GM18951 (cell line): ENCODE data around the gene ZIC5.

Experiments
- POLR2A ChIP-seq: IDR thresholded peaks from 4 replicates; pipeline ENCODE4 v1.6.1; 2011; ENCODE audit warnings: mild to moderate bottlenecking; ENCODE audit not compliant: insufficient read length, insufficient read depth; ENCODE audit errors: extremely low read depth
- in situ Hi-C: fragments of 300-500 bp; cut with MboI; formaldehyde crosslinking; loops from one replicate; pipeline ENCODE4 v1.12.0; 2022; ENCODE audit warnings: low sequenced_read_pairs, mixed read lengths, inconsistent platforms; ENCODE audit not compliant: unreplicated experiment

ZIC5 gene

DNA sequence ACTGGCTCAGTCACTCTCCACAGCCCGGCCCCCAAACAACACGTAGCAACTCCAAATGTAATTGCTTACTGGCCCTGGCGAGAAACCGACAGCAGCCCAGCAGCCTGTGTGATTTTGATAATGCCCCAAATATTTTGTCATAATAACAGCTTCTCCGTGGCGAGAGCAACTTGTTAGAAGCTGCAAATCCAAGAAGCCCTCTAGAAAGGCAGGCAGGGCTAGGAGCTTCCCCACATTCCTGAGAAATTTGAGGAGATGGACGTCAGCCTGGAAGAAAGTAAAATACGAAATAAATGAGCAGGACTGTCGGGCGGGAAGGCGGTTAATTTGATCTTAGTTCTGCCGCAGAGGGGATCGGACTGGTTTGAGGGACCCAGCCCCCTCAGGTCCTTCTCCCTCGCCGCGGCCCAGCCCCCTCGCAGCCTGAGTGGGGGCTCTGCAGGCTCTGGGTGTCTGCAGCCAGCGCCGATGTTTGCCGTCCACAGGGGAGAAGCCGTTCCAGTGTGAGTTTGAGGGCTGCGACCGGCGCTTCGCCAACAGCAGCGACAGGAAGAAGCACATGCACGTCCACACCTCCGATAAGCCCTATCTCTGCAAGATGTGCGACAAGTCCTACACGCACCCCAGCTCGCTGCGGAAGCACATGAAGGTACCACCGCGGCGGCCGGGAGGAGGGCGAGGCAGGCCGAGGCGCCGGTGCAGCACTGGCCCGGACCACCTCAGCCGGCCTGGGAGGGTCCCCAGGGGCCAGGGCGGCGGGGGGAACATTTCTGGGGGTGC is 13.1 kb upstream of the ZIC5 start:
- no peak for TF ChIP-seq POLR2A
- in situ Hi-C loops, result no loop called here

DNA sequence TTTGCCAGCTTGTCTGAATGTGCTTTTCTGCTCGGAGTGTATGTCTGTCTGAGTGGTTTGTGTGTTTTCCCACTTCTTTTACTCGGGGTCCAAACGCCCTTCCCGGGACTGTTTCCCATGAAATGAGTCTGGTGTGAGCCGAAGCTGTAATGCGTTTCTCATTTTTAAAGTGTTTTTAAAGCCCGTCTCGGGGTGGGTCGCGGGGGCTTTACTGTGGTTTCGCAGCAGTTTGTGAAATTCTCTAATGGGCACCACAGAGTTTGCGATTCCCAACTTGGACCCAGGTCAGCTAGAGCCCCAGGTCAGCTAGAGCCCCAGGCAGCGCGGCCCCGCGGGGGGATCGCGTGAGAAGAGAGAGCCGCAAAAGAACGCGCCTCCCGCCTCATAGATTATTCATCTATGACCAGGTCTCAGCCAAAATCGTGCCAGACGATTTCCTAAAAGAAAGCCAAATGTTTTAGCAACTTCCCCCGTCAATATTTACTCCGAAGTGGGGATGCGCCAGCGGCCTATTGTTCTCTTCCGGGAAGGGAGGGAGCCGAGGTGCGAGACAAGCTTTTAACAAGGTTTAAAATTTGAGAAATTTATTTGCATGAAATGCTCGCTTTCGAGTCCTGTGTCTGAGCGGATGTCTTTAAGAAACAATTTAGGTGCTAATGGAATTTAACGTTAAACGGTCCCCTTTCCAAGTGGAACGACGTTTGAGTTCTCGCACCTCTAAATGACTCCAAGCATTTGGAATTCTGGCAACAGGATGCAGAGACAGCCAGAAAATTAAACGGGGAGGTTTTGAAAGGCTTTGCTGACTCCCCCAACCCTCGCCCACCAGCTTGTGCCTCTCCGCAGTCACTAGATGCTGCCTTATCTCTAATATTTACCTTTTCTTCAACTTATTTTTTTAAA is 12.2 kb upstream of the ZIC5 start:
- no peak for TF ChIP-seq POLR2A

DNA sequence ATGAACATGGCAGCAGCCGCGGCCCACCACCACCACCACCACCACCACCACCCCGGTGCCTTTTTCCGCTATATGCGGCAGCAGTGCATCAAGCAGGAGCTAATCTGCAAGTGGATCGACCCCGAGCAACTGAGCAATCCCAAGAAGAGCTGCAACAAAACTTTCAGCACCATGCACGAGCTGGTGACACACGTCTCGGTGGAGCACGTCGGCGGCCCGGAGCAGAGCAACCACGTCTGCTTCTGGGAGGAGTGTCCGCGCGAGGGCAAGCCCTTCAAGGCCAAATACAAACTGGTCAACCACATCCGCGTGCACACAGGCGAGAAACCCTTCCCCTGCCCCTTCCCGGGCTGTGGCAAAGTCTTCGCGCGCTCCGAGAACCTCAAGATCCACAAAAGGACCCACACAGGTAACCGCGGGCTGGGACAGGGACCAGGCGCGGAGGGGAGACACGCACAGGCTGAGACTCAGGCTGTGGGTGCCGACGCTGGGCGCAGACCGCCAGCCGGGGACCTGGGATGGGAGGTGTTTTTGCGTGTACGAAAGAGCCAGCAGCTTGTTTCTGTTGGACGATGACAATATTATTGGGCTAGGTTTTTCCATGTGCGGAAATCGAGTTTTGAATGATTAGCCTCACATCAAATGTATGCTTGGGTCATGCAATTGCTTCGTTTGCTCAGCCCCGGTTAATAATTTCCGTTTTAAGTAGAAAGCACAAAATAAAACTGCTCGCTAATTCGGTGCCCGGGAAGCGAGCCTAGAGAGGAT is 11.3 kb upstream of the ZIC5 start:
- no peak for TF ChIP-seq POLR2A
- in situ Hi-C loops, result no loop called here

More for the DNA sequence above, 12.2 kb upstream of the ZIC5 start:
- in situ Hi-C loops, result no loop called here

DNA sequence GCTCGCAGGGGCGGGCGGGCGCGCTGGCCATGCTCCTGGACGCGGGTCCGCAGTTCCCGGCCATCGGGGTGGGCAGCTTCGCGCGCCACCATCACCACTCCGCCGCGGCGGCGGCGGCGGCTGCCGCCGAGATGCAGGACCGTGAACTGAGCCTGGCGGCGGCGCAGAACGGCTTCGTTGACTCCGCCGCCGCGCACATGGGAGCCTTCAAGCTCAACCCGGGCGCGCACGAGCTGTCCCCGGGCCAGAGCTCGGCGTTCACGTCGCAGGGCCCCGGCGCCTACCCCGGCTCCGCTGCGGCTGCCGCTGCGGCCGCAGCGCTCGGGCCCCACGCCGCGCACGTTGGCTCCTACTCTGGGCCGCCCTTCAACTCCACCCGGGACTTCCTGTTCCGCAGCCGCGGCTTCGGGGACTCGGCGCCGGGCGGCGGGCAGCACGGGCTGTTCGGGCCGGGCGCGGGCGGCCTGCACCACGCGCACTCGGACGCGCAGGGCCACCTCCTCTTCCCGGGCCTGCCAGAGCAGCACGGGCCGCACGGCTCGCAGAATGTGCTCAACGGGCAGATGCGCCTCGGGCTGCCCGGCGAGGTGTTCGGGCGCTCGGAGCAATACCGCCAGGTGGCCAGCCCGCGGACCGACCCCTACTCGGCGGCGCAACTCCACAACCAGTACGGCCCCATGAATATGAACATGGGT is 10.6 kb upstream of the ZIC5 start:
- TF ChIP-seq POLR2A, result no peak
- in situ Hi-C loops, result no loop called here

DNA sequence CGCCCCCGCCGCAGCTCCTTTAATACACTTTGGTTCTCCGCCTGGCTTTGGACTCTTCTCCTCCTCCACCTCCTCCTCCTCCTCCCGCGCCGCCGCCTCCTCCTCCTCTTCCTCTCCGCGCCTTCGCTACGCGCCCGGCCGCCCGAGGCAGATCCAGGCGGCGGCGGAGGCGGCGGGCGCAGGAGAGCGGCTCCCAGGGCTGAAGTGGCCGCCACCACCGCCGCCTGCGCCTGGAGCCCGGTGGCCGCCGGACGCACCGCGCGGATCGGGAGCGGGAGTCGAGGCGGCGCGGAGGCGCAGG is 10.1 kb upstream of the ZIC5 start, which contains the start of gene ZIC2:
ZIC2 (plus strand) TSS at position 50 of the 301 bp plus-strand sequence. CDS start 281 bp downstream, outside the sequence.
- TF ChIP-seq POLR2A, result no peak
- in situ Hi-C loops, result no loop called here

DNA sequence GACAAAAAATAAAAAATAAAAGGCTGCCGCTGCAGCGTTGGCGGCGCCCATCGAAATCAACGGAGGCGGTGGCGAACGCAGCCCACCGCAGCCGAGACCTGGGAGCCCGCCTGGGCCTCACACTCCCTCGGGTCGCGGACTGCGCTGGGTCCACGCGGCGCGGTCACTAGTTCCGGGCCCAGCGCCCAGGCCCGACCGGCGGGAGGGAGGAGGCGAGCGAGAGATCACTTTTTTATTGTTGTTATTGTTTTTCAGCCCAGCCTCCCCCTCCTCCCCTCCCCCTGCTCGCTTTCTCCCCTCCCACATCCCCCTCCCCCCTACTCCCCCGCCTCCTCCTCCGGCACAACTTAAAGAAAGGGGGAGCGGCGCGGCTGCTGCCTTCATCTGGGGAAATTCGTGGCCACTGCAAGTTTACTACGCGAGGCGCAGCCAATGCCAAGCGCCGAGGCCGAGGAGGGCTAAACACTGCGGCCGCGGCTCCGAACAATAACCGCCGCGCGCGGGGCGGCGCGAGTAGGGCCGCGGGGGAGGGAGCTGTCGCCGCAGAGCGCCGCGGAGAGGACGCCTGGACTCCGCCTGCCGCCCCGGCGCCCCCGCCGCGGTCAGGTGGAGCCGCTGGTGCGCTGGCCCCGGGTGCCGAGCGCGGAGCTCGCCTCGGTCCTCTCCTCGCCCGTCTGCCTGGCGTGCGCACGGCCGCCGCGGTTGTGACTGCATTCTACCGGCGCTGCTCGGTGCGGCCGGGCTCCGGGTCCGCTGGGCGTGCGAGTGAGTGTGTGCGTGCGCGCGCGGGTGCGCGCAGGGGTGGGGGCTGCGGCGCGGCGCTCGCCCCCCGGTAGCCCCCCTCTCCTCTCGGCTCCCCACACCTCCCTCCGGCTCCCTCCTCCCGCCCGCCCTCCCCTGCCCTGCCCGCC is 9.5 kb upstream of the ZIC5 start:
- in situ Hi-C loops, result no loop called here
- TF ChIP-seq POLR2A, result no peak

DNA sequence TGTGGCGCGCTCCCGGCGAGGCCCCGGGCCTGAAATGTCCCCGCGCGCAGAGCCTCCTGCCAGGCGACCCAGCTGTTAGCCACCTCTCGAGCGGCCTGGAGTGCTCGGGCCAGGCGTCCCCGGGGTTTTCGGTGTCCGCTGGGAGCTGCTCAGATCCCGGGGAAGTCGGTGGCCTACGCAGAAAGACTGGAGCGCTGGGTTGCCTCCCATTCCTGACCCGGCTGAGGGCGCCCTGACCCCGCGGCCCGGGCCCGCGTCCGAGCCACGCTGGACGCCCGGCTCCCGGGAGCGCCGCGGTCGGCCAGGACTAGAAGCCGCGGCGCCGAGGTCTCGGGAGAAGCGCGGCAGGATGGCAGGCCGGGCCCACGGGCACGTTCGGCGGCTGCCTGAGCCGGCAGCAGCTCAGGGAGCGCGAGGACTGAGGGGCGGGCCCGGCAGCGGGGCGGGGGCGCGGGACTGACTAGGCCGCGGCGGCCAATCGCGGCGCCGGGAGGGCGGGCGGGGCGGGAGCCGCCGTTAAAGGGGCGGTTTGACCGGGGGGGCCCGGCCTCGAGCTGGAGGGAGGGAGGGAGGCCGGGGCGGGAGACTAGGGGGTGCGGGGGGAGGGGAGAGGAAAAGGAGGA is 8.7 kb upstream of the ZIC5 start:
- no peak for TF ChIP-seq POLR2A
- in situ Hi-C loops, result no loop called here

DNA sequence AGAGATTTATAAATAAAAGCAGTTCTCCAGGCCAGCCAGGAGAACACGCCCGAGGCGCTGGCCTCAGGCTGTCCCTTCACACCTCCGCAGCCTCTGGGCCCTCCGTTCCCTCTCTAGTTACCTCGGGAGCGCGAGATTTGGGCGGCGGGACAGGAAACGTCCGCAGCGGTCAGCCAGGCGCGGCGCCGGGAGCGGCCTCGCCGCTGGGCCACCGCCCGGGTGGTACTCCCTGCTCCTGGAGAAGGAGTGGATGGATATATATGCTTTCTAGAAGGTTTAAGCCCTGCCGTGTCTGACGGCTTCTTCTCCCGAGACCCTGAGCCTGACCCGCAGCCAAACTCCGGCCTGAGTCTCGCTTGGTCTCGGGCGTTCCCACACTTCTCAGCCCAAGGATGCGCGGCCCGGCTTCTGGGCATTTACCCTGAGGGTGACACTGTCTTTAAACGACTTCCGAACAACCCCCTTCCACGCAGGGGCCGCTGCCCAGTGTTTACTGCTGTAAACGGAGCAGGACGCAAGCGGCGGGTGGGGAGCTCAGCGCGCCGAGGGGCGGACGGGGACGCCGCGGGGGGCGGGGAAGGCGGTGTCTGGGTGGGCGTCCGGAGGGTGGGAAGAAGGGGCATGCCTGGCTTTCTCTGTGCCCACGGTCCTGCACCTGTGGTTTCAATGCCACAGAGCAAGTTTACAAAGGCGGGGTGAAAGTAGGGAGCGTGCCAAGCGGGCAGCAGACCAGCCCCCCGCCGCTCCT is 8.1 kb upstream of the ZIC5 start:
- in situ Hi-C loops, result no loop called here
- no peak for TF ChIP-seq POLR2A

DNA sequence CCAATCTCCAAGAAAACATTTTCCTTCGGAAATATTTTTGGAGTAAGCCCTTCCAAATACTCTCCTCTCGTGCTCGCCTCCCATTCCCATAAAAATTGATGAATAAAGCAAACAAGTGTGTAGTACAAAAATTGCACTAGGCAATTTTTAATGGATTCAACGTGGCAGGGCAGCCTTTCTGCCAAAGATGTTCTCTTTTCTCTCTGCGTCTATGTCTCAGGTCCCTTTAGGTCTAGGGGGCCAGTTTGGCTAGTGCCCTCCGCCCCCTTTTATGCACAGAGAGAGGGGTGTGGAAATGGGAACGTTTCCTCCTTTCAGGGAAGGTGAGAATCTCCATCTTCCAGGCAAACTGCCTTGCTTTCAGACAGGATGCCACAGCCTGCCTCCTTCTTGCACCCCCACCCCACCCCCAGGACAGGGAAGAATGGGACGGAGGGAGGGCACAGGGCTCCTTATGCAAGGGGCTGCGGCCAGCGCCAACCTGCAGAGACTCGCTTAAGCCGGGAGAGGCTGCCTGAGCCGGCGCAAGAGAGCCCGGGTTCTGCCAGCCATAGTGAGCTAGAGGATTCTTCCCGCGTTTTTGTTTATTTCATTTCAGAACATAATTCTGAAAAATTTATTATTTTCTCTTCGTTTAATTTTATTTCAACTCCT is 7.4 kb upstream of the ZIC5 start:
- in situ Hi-C loops, result no loop called here
- no peak for TF ChIP-seq POLR2A
